Suppressor macrophage treated with lipopolysaccharide for 1 hour (primary cell): ENCODE measurements around the gene FHOD3.

Experiments
- DNase-seq, 3 donors: peaks; one replicate each; pipeline ENCODE4 v3.0.0-alpha.2; 2020 to 2022

Gene FHOD3

DNA sequence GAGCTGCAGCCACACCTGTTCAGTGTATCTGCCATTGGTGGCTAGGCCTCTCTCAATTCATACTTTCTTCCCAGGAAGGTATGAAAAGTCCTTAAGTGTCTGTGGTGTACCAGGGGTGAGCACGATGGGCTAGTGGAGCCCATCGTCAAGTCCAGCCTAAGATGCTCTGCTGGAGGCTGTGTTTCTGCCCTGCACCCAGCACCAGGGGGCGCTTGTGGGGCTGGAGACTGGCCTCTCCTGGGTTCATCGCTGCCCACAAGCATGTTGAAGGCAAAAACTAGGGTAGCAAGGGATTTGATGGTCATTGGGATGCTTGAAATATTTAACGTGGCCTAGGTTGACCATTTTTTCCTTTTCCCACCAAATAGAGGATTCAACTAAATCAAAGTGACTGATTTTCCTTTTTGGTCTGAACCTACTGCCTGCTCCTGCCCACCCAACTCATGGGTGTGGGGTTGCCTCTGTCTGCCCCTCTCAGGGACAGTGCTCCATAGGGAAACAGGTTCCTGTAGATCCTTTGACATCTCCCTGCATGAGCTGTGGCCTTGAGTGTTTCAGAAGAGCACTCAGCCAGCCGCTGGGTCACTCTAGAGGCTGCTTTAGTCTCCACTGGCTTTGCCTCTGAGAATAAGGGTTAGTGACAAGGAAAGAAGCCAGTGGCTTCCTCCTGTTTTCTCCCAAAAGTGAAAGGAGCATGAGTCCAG lies 472.2 kb downstream of the FHOD3 start:
- DNase-seq: peak in 2 of 3 donors; percentile 8 to 28

DNA sequence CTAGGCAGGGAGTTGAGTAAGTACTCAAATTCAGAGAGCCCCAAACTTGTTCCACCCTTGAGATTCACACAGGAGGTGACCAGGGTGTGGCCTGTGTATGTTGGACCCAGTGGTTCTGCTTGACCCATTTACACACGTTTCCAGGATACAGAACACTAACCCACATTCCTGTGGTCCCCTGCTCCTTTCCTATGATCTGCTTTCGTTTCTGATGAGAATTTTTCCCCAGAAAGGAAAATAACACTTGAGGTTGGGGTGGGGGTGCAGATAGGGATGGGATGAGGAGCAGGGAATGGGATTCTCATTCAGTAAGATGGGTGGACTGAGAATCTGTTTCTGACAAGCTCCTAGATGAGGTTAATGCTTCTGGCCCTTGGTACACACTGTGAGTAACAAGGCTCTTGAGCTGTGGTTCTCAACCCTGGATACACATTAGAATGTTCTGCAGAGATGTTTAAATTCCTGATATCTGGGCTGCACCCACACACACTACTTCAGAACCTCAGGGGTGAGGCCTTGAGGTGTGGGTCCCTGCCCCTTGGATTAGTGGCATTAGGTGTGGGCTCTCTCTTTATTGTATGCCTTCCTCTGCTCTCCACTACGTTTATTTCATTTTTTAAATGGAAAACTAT lies 472.9 kb downstream of the FHOD3 start:
- no peak for DNase-seq

DNA sequence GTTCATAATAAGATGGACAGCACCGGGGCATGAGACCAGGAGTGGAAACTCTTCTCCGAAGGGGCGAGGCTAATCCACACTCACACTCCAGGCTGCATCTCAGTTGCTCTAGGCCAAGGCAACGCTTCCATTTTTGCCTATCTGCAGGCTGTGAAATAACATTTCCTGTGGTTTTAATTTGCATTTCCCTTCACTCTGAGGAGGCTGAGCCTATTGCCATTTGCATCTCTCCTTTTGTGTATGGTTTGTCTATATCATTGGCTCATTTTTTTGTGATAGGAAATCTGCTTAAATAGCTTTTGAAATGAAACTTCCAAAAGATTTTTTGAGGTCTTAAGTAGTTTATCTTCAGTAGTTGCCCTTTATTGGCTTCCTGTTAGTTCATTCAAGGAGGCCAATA lies 473.7 kb downstream of the FHOD3 start:
- no peak for DNase-seq

DNA sequence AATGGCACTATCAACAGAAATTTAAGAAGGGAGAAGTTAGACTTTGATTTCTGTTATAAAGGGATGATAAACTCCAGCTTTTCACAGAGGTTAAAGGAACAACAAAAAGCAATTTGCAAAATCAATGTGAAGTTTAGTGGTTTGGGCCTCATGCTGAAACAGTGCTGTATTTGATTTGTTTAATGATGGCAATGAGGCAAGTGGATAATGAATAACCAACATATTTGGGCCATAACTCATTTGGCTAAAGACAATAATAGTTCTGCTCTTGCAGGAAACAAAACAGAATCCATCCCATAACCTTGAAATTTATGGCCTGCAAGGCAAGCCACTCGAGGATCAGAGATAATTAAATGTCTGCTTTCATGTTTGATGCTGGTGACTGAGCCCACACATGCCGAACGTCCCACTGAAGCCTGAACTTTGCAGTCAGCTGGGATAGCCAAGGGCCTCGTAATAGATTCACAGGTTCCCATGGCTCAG lies 474.8 kb downstream of the FHOD3 start:
- no peak for DNase-seq

DNA sequence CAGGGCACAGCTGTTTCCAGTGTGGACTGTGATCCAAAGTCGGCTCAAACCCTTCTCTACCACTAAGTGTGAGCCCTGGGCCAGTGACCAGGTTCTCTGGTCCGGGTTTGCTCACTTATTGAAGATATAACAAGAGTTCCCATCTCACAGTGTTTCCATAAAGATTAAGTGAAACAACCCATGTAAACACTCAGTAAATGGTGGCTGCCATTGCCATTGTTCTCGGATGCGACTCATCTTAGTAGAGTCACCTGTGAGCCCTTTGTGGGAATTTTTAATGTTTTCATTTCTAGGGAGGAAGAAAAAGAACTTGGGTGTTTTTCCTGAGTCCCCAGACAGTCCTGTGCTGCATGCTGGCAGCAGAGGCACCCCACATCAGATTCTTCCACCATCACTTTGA lies 477.9 kb downstream of the FHOD3 start:
- DNase-seq: no peak

DNA sequence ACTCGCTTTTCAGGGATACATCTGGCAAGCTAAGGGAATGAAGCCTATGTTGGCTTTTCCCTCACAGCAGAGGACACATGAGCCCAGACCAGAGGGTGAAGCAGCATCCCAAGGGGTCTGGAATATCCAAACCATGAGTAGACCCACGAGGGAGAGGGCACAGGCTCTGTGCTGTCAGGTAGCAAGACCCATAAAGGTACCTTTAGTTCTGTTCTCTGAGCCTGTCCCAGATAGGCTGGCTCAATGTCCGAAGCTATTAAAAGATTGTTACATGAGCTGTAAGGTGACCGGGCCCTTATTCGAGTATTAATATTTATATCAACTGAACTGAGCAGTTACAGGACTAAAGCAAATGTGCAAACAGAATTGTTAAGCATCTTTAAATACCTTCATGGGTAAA lies 479.1 kb downstream of the FHOD3 start:
- no peak for DNase-seq

DNA sequence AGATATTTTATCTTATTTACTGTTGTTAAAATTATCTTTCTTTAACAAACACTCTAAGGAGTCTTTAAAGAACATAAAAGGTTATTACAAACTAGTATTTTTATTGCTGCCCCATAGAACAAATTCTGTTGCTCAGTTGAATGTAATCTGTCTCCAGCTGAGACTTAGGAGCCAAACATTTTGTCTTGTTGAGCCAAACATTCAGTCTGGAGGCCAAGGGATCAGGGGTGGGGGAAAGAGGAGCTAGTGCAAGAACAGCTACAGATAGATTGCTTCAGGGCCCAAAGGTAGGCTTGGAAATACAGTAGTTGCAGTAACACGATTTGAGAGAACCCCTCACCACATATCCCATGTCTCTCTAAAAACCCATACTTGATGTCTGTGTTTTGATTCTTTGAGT lies 480.1 kb downstream of the FHOD3 start:
- DNase-seq: no peak

DNA sequence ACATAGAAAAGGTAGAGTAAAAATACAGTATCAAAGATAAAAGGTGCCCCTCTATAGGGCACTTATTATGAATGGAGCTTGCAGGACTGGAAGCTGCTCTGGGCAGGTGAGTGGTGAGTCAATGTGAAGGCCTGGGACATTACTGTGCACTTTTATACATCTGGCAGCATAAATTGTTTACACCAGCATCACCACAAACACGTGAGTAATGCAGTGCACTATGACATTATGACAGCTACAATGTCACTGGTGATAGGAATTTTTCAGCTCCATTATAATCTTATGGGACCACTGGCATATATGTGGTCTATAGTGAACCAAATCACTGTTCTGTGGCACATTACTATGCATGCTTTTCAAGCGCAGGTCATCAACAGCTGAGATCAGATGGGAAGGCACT lies 483.2 kb downstream of the FHOD3 start:
- no peak for DNase-seq

DNA sequence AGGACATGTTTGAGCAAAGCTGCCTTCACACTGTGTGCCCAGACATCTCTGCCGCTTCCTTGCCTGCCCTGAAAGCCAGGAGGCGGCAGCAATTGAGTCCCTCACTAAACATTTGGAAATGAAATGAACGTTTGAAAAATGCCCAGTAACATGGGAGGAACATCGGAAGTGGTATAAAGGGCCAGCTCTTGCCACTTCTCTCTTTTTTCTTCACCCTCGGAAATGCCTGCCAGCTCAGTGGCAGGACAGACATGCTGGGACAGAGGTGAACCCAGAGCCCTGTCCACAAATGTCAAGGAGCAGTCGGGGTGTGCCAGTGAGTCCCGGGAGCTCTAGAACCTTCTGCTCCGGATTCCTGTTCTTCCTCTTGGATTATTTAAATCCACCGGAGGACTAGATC lies 485.2 kb downstream of the FHOD3 start:
- DNase-seq: no peak

DNA sequence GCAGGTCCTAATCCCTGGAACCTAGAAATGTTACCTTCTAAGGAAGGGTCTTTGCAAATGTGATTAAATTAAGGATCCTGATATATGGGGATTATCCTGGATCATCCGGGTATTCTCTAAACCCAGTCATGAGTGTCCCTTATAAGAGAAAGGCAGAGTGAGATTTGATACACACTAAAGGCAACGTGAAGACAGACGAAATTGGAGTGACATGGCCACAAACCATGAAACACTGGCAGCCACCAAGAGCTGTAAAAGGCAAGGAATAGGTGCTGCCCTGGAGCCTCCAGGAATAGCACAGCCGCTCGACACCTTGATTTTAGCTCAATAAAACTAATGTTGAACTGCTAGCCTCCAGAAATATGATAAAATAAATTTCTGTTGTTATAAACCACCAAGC lies 486.3 kb downstream of the FHOD3 start:
- no peak for DNase-seq

DNA sequence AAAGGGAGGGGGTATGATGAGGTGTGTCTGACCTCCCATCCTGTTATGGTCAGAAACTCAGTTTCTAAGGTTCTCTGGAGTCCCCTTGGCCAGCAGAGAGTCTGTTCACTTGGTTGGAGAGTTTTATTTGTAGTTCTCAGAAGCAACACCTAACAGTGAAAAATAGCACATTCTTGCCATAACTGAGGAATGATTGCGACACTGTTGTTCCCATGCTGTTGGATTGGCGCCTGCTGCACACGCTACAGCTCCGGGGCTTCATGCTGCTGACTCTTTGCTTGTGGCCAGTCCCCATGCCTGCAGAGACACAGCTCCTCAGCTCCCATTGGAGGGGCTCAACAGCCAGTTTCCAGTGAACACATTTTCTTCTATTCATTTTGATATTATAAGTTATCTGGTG lies 489.2 kb downstream of the FHOD3 start:
- no peak for DNase-seq

DNA sequence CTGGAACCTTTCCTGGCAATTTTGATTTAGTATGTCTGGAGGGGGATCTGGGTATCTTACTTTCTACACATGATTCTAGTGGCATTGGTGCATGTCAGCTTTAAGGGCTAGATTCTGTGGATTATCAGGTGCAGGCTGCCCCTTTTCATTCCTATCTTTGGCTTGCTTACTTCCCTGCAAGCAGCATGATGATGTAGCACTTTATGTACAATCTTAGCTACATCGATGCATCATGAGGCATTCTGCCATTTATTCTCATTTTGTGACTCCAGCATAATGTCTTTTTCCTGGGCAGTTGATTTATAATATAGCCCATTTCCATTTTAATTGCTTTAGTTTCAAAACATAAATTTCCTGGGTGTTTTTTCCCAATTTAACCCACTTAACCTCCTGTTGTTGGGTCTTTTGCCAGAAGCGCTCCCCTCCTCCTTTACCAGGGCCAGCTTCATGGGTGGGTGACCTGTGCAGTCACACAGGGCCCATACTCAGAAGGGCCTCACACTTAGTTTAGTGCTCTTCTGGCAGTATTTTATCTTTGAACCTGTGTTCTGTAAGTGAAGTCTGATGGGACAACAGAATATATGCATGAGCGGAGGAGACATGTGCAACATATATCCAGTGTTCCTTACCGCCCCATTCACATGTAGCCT lies 495.2 kb downstream of the FHOD3 start:
- no peak for DNase-seq

DNA sequence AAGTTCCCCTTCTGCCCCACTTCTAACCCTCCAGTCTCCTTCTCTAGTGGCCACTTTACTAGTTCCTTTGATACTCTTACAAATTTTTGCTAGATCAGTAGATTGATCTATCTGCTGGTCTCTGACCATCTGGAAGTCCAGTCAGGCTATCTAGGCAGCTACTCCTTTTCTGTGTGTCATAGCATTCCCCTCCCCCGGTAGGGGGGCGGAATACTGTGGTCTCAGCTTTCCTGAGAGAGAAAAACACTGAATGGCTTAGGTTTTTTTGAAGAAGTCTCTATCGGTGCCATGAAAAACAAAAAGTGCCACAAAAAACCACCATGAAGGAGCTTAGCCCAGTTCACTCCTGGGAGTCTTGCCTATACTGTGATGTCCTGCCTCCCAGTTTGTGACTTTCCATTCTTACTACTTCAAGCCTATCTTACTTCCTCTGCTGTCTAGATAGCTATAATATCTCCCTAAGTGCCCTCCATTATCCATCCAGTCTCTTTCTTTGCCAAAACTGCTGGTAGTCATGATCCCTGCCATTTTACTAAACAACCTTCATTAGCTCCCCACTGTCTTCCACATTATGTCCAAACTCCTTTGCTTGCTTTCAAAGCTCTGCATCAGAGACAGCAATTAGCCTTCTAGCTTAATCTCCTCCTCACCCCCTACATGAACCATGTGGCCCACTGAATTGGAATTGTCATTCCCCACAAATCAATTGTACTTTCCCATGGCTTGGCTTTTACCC lies 501.4 kb downstream of the FHOD3 start:
- no peak for DNase-seq

DNA sequence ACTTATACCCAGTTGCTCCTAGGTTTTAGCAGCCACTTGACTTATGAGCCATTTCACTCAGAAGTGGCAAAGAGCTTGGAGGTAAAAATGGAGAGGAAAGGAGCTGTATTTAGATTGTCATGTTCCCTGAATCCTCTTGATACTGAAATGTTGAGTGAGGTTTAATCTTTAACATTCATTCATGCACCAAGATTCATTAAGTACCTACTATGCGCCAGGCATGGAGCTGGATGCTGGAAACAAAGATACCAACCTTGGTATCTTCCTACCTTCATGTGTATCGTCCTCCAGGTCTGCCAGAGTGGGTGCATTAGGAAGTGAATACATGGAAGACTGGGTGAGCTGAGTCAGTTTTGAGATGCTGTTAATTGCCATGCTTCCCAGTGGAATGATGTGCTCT lies 507.6 kb downstream of the FHOD3 start:
- no peak for DNase-seq

DNA sequence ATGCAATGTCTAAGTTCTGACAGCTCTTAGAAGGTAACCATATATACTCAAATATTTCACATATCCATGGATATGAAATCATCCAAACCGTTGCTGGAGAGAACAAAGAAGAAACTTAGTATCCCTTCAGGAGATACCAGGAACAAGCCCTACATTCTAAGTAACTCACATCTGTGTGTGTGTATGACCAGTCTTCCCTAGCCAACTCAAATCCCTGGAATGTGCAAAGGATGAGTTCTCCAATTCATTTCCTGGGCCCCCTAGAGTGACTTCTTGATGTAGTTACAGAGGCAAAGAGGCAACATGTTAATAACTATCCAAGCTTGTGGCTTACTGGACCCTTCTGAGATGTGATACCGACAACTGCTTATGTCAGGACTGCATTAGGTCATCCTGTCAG lies 511.2 kb downstream of the FHOD3 start:
- DNase-seq: no peak

DNA sequence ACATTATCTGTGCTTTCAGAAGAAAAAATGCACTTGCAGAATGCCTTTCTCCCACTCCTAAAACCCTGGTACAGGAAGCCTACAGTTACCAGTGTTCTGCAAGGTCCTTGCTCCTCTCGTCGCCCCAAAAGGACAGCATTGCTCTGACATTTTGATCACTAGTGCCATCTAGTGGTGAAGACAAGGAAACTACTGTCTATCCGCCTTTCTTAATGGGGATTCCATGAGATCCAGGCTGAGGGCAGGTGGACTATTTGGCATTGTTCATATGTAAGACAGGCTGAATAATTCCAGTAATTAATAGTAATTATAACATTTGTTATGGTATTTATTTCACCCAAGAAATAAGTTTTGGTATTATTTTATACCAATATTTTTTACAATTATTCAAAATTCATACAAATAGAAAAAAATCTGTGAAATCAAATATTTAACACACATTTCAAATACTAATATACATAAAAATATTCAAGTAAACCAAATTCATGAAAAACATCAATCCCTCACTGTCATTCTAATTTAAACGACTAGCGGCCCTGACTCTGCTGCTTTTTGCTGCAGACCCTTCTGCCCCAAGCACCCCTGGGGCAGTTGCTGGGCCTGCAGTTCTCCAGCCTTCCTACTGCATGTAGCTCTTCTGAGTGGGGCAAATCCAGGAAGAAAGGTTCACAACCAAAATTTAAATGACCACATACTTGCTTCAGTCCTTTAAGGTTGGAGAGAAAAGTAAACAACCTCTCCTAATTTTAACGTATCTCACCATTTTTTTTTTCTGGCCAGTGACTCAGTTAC lies 512.3 kb downstream of the FHOD3 start:
- peak; percentile 63 to 88 (median 78) for DNase-seq

DNA sequence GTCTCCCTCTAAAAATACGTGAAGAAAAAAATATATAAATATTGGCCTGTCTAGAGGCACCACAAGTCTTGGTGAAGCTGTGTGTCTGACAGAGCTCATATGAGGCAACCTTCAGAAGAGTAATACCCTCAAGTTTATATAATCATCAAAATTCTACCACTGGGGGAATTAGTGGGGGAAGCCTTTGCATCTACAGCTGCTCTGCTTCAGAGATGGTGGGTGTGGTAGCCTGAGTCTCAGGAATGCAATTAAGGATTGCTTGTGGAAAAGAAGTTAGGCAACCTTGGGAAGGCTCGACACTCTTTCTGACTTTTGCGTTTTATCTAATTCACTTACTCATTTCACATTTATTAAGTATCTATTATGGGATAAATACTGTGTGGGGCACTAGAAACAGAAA lies 513.9 kb downstream of the FHOD3 start:
- DNase-seq: no peak

DNA sequence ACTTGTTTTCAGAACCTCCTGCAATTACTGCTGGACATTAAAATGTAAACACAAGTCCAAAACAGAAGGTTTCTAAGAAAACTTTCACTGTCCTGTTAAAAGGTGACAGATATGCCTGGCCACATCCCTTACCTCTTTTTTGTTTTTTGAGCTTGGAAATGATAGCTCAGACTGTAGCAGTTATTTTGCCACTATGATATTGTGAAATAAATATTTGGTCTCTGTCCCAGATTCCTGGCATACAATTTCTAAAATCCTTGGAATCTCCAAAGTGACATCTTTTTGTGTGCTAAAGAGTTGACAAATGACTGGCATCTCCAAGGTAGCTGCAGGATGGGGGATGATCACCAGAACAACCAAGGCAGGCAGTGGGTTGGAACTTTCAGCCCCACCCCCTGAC lies 514.4 kb downstream of the FHOD3 start:
- DNase-seq: no peak

DNA sequence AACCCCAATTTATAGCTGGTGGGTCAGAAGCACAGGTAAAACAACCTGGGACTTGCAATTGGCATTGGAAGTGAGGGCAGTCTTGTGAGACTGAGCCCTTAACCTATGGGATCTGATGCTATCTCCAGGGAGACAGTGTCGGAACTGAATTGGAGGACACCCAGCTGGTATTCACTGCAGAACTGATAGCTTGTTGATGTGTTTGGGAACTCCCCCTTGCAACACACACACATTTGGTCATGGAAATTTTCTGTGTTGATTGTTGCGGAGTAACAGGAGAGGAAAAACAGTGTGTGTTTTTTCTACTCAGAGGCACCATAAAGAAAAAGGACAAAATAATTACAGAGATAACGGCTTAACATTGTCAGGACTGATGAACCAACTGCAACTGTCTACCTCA lies 515.2 kb downstream of the FHOD3 start:
- DNase-seq: no peak

DNA sequence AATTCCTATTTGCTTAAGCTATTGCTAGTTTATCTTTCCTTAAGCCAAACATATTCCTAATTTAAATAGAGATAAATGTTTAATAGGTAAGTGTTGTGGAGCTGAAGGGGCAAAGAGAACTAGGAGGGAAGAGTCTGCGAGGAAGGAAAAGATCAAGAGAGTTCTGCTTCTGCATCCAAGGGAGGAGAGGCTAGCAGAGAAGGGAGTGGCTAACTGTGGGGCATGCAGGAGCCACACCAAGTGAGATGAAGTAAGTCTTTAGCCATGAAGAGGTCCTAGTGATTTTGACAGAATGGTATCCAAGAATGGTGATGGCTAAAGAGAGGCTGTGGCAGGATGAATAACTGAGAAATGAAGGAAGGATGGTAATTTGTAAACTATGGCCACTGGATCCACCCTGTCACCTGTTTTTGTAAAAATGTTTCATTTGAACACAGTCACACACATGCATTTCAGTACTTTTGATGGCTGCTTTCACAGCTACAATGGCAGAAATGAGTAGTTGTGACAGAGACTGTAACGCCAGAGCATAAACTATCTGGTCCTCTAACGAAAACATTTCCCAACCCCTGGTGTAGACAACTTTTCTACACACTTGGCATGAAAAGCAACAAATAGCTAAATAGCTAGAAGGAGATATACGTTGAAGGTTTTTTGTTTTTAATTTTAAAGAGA lies 515.7 kb downstream of the FHOD3 start:
- no peak for DNase-seq

DNA sequence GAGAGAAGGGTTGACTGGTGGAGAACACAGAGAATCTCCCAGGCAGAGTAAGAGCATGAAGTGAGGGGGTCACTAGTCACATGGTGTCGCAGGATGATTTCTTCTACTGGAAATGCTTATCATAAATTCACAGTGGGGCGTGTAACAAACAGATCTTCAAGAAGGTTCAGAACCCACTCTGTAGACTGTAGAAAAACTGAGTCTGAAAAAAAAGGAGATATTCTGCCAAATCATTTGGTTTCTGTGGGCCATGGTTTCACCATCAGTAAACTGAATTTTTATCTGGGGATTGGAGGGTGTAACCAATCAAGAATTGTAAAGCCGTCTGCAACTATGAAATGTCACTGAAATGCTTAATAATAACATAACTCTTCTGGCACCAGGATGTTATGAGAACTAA lies 516.3 kb downstream of the FHOD3 start:
- no peak for DNase-seq

DNA sequence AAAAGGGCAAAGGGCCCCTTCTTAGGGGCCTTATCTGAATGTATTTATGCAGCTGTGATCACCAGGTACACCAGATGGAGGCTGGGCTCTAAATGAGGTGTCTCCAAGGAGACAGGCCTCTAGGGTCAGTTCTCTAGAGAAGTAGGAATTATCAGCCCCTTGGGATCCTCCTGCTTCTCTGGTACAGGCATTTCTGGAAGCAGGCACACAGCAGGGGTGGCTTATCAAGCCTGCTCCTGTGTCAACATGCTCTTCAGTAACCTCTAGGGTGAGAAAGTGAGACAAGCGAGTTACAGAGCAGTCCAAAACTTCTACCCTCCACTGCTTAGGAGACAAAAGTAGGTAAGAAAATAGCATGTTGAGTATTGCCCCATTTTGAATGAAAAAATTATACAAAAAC lies 517.5 kb downstream of the FHOD3 start:
- DNase-seq: no peak
